SKM-1 treated with dmso at 0.1 percent for 144 hours (cell line): ENCODE measurements around the gene ZBTB5.
"Not testable (repeated sequence)": the region's sequence is repeated elsewhere in the genome, so short reads cannot be mapped to it uniquely, and the experiment has no call there.

ENCODE experiments used
- DNase-seq: peaks from one replicate; lab custom pipeline; 2025; ENCODE audit not compliant: unreplicated experiment; lab: John Stamatoyannopoulos, UW

Gene ZBTB5, protein sequence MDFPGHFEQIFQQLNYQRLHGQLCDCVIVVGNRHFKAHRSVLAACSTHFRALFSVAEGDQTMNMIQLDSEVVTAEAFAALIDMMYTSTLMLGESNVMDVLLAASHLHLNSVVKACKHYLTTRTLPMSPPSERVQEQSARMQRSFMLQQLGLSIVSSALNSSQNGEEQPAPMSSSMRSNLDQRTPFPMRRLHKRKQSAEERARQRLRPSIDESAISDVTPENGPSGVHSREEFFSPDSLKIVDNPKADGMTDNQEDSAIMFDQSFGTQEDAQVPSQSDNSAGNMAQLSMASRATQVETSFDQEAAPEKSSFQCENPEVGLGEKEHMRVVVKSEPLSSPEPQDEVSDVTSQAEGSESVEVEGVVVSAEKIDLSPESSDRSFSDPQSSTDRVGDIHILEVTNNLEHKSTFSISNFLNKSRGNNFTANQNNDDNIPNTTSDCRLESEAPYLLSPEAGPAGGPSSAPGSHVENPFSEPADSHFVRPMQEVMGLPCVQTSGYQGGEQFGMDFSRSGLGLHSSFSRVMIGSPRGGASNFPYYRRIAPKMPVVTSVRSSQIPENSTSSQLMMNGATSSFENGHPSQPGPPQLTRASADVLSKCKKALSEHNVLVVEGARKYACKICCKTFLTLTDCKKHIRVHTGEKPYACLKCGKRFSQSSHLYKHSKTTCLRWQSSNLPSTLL

DNA sequence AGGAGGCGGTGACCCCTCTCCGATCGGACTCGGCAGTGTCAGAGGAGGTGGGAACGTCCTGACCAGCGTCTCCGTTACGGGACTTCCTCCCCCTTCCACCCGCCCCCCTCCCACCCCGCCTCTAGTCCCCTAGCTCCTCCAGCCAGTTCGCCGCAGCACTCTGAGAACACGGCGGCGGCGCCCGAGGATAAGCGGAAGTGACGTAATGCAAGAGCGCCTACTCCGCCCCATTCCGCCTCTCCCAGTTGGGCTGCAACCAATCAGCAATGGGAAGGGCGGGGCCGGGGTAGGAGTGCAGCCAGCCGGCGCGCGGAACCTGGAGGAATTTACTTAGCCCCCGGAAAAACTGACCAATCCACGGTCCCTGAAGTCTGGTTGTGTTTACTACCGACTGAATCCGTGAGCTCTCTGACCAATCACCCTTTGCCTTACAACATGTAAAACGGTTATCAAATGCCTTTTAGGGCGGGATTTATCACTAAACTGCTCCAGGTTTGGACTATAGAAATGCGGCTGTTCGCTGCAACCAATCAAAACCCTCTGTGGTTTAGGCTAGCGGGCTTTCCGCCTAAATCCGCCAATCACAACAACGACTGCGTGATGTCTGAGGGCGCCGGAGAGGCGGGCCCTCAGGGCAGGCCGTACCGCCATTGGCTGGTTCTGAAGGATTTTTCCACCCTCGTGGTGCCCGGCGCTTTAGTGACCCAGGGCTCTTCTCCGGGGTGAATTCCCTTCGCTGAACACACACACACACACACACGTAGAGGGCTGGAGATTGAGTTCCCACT, at the start of gene ZBTB5:
TSS of gene ZBTB5 (minus strand) at position 202 of the 788 bp plus-strand sequence. CDS start 22,899 bp downstream, outside the sequence.
- peak; percentile 98 for DNase-seq

DNA sequence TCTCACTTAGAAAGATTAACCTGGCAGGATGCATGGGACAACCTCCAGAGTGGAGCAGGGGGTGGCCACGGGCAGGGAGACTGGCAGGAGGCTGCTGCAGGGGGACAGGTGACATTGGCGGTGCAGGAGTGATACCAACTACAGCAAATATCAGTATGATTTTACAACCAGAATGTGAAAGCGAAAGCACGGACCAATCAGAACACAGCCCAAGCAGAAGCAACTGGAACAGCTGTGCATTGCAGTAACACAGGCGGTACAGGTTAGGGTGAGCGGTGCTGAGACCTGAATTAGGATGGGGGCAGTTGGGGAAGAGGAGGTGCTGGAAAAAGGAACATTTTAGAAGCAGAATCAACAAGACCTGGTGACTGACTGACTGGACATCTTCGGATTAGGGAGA, 49.7 kb upstream of the ZBTB5 start:
- no peak for DNase-seq

DNA sequence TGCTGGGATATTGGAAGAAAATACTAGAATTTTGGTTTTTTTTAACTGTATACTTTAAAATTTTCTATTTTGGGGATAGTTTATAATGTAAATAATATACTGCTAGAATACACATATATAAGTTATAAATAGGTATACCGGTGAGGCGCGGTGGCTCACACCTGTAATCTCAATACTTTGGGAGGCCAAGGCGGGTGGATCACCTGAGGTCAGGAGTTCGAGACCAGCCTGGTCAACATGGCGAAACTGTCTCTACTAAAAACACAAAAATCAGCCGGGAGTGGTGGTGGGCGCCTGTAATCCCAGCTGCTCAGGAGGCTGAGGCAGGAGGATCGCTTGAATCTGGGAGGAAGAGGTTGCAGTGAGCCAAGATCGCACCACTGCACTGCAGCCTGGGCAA, 49.2 kb upstream of the ZBTB5 start:
- not testable (repeated sequence) for DNase-seq

DNA sequence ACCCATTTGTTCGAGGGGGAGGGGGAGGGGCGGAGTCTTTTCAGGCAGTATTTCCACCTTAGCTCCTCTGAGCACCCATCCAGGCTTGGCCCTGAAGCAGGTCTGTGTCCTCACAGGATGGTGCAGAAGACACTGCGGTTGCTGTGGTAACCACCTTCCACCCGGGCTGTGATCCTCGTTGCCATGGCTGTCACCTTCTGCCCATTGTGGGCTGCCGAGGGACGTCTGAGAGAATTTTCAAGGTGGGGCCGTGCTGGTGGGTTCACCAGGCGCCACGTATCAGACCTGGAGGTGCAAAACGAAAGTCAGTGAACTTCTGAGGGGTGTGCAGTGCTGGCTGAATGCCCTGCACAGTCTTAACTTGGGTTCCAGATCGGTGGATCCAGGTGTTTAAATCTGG, 47.2 kb upstream of the ZBTB5 start:
- DNase-seq, result no peak

DNA sequence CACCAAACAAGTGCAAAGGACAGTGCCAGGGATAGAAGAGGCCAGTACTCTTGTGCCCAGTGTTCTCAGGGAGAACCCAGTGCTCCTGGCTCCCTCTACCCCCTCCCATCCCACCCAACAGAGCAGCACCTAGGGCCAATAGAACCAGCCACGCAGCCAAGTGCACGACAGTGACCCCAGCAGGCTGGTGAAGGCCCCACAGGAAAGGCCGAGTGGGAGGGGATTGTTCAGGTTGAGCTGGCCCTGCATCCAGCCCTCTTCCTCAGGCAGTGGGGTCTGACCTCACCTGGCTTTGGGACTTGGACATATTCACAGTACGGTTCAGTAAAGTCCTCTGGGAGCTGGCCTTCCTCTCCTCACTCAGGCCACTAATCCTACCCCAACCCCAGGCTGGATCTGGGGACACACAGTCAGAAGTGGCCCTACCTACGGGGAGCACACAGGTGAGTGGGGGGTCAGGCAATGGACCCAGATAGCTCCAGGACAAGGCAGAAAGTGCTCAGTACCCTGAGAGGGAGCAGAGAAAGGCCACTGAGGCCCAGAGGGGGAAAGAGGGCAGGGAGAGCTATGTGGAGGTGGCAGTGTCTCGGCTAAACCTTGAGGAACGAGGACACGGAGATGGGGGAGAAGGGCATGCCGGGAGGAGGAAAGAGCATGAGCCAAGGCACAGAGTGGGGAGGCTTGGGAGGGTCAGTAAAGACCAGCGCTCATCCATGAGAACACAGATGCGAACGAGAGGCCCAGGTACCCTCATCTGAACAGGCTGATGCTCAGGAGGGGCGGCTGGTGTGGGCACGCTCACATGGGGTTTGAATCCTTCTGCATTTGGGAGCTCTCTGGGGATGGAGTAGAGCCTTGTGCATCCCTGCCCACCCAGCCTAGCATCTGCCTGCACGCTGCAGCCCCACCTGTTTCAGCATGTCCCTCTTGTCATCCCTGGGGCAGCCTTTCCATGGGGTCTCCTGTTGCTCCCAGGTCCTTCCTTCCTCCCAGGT, 46.1 kb upstream of the ZBTB5 start:
- no peak for DNase-seq

DNA sequence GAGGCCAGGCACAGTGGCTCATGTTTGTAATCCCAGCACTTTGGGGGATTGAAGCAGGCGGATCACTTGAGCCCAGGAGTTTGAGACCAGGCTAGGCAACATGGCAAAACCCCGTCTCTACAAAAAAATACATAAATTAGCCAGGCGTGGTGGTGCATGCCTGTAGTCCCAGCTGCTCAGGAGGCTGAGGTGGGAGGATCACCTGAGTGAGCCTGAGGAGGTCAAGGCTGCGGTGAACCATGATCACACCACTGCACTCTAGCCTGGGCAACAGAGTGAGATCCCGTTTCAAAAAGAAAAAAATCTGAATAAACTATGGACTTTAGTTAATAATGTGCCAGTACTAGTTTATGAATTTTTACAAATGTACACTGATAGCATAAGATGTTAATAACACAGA, 44.8 kb upstream of the ZBTB5 start:
- DNase-seq, result not testable (repeated sequence)

DNA sequence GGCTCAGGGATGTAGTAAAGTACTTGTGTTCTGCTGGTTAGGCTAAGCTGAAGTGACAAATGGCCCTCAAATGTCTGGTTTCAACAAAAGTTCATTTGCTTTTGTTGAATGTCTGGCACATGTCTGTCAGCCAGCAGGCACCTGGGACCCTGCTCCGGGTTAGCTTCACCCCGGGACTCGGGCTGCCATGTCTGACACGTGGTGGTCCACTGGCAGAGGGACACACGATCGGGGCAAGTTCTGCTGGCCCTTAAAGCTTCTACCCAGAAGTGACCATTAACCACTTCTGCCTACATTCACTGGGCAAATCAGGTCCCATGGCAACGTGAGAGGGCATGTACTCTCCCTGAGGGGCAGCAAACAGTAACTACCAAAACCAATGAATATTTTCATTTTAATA, 44.3 kb upstream of the ZBTB5 start:
- DNase-seq, result no peak

DNA sequence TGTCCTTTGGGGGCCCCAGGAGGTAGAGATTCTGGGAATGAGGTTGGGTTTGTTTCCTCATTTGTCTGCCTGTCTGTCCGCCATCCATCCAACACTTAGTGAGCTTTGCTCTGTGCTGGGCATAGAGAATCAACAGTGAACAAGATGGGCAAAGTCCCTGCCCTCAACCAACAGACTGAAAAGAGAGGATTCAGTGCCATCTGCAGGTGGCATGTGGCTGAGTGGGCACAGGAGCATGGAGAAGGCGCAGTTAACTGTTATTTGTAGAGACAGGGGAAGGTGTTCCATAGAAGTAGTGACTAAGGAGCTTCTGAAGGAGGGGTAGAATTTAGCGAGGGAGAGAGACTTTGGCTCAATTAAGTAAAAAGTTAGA, 43.6 kb upstream of the ZBTB5 start:
- DNase-seq, result no peak

DNA sequence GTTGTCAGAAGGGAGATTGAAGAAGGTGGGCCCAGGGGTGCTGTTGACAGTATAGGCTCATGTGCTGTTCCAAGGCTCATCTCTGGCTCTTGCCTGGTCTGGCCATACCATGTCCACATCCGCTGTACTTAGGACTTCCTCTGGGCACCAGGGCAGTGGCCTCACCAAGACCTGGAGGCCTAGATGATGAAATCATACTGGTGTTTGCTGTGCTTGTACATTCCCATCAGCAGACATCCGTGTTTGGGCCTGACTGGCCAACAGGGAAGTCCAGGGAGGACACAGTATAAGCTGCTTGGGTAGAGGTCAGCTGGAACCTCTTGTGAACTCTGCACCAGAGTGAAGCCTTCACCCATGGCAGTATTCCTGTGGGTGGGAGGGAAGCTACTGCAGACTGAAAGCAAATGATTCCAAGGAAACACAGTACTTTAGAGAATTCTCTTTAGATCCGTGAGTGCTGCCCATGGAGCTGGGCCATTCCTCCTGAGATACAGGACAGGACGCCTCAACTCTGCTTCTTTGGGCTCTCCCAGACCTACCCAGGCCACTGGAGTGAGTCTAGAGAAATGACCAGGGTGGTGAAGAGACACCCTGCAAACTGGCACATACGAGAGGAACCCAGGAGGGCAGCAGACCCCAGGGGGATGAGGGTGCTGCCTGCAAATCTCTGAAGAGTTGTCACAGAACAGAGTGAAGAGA, 43.0 kb upstream of the ZBTB5 start:
- no peak for DNase-seq

DNA sequence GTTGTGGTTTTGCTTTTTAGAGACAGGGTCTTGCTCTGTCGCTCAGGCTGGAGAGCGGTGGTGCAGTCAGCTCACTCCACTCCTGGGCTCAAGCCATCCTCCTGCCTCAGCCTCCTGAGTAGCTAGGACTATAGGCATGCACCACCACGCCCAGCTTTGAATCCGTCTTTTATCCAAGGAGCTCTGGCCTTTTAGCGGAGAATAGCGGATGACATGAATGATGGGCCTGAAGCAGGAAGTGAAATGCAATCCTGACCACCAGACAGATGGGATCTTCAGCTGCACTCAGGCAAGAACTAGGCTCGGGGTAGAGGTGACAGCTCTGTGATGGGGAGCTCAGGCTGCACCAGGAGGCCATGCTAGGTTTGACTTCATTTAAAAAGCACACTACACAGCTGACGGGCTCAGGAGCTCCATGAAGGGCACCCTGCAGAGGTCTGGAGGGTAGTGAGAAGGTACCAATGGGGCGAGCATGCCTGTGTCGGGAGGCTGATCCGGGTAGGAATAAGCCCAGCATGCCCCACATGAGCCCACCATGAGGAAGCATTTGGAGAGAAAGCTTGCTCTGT, 42.4 kb upstream of the ZBTB5 start:
- no peak for DNase-seq

DNA sequence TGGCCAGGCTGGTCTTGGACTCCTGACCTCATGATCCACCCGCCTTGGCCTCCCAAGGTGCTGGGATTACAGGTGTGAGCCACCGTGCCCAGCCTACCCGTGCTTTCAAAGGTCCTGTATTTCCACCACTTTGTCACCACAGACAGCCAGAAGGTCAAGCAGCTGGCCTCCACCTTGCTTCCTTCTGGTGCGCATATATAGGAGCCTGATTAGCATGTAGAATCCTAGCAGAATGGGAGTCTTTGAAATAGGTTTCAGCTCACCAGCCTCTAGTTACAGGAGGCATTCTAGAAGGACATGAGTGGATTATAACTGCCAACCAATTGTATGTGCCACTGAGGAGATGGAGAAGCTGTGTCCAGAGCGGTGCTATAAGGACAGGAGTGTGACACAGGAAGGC, 39.4 kb upstream of the ZBTB5 start:
- DNase-seq, result no peak

DNA sequence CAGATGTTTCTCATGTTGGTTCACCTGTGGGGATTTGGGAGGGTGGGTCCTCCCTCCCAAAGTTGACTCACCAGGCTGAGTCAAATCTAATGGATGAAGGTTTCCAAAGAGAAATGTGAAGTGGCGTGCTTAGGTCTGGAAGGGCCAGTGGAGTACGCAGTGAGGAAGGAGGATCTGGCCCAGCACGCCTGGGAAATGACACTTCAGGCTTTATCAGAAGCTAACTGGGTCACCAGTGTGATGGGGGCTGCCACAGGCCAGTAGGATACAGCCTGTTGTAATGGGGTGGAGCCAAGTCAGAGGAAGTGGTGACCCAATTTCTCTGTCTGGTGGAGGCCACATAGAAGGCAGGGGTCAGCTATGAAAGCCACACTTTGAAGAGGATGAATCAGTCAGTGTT, 38.5 kb upstream of the ZBTB5 start:
- no peak for DNase-seq

DNA sequence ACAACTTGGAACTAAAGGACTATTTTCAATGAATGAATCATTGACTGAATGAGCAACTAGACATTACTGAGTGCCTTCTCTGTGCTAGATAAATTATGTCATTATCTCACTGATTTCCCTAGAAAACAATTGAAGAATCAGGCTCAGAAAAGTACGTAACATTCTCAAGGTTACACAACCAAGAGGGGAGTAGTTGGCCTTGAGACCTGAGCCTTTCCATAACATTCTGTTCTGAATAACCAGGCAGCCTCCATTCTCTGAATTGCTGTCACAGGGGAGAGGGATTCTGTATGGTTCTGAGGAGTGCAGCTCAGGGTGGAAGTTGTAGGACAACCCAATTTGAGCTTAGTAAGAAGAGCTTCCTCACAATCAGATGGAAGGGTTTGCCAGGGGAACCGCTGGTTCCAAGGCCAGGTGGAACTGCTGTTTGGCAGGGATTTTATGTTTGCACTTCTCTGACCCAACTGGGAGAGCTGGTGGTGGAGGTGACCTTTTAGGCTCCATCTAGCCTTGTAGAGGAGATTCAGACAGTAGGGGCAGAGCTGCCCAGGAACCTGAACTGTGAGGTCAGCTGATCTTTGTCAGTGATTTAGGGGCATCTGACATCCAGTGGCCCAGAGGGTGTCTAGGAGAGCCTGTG, 36.8 kb upstream of the ZBTB5 start:
- no peak for DNase-seq

DNA sequence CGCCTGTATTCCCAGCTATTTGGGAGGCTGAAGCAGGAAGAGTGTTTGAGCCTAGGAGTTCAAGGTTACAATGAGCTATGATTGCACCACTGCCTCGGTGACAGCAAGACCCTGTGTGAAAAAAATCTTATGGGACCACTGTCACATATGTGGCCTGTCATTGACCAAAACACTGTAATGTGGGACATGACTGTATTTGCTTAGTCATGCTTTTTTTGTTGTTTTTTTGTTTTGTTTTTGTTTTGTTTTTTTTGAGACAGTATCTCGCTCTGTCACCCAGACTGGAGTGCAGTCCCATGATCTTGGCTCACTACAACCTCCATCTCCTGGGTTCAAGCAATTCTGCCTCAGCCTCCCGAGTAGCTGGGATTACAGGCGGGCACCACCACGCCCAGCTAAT, 34.0 kb upstream of the ZBTB5 start:
- no peak for DNase-seq

DNA sequence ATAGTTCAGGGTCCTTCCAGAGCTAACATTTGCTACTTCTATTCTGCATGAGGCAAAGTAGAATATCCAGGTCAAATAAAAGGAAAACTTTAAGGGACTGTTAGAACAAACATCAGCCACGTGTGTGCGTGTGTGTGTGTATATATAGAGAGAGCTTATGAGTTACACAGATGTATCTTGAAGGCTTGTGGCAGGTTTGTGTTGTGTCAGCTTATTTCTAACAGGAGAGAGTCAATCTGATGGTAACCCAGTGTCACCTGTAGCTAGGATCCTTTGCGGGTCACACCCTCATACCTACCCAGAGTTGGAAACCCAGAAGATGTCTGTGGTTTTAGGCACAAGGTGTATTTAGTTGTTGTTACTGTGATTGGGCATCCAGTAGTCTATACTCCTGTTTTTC, 33.2 kb upstream of the ZBTB5 start:
- no peak for DNase-seq

DNA sequence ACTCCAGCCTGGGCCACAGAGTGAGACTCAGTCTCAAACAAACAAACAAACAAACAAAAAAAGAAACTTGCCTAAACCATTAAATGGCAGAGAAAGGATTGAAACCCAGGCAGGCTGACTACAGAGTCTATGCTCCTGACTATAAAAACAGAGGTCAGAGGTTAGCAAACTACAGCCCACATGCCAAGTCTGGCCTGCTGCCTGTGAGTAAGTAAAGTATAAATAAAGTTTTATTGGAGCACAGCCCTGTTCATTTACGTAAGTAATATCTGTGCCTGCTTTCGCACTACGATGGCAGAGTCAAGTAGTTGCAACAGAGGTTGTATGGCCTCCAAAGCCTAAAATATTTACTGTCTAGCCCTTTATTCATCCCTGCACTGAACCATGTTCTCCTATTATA, 32.1 kb upstream of the ZBTB5 start:
- no peak for DNase-seq

DNA sequence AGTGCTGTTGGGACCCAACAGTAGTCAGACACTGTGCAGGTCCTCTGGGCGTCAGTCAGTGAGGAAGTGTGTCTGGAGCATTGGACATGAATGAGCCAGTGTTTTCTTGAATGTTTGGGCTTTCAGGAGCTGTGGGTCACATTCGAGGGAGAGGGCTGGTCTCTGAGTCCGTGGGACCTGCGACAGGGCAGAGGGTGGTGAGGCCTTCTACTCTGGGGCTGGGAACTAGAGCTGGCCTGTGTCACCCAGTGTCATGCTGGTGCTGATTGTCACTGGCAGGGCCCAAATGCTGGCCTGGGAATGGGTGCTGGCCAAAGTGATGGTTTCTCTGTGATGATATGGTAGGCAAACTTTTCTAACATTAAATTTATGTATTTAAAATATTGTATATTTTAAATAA, 30.8 kb upstream of the ZBTB5 start:
- no peak for DNase-seq

DNA sequence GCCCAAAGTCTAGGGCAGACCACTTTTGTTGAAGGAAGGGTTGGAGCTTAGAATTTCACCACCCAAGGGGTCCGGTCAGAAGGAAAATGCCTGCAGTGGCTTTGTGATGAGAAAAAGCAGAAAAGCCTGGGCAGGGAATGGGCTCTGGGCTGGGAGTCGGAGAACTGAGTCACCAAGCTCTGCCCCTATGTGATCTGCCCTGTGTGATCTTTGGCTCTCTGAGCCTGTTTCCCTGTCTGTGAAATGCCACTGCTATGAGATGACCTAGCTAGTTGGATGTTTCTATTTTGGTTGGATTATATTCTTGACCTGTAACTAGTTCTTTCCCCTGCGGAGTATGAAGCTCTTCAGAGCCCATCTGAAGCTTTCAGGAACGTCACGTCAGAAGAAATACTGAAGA, 30.3 kb upstream of the ZBTB5 start:
- no peak for DNase-seq

DNA sequence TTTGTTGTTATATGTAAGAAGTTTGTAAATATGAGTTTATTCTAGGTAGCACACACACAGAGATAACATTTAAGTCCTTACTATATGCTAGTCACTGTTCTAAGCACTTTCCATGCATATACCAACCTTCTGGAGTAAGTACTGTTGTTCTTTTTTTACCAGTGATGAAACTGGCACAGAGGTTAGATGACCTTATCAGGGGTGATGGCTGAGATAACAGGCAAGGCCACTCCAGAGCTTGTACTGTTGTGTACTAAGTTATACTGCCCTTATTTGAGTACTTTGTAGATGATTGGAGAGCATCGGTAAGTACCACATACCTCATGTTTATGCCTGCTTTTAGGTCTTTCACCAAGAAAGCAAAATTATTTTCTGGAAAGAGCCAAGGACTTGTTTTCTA, 26.7 kb upstream of the ZBTB5 start:
- DNase-seq, result no peak
